Vagina (tissue), 2 donors: ENCODE data around the gene ANAPC2.

Experiments
- POLR2A ChIP-seq, 2 donors: fragments of 450-650 bp; IDR thresholded peaks; one replicate each; pipeline ENCODE4 v1.6.1; 2017; ENCODE audit warnings: antibody characterized with exemption in 2 of 2, mild to moderate bottlenecking in 2 of 2, moderate library complexity in 2 of 2
- POLR2AphosphoS5 ChIP-seq, 2 donors: sonication (generic); formaldehyde crosslinking; IDR thresholded peaks; one replicate each; pipeline ENCODE4 v1.9.0; 2017; ENCODE audit warnings: antibody characterized with exemption in 2 of 2, mild to moderate bottlenecking in 2 of 2, low read depth in 1 of 2; ENCODE audit not compliant: insufficient read depth in 1 of 2
- TF ChIP-seq, protein P1 (sequence below), 3 experiments: fragments of 450-650 bp in 2 of 3; fragments of 200-600 bp in 1 of 3; sonication (generic) in 1 of 3; IDR thresholded peaks; one replicate each; pipeline ENCODE4 v1.5.1; 2017 to 2019; ENCODE audit warnings: antibody characterized with exemption in 3 of 3, mild to moderate bottlenecking in 2 of 3, moderate library complexity in 2 of 3

DNA sequence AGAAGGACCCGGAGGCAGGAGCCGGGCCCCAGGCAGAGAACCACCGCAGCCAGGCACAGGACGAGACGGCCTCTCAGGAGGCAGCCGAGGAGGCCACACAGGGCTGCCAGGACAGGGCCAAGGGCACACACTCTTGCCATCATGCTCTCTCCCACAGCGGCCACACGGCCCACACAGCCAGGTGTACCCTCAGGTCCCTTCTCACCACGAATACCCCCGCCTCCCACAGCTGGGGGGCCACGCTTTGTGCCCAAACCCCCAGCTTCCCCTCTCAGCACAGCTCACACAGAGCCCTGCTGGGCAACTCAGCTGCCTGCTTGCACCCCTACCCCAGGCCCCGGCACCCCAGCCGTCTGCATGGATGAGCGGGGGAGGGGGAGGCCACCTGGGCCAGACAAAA, 5.4 kb upstream of the ANAPC2 start:
- TF ChIP-seq, protein P1, sequence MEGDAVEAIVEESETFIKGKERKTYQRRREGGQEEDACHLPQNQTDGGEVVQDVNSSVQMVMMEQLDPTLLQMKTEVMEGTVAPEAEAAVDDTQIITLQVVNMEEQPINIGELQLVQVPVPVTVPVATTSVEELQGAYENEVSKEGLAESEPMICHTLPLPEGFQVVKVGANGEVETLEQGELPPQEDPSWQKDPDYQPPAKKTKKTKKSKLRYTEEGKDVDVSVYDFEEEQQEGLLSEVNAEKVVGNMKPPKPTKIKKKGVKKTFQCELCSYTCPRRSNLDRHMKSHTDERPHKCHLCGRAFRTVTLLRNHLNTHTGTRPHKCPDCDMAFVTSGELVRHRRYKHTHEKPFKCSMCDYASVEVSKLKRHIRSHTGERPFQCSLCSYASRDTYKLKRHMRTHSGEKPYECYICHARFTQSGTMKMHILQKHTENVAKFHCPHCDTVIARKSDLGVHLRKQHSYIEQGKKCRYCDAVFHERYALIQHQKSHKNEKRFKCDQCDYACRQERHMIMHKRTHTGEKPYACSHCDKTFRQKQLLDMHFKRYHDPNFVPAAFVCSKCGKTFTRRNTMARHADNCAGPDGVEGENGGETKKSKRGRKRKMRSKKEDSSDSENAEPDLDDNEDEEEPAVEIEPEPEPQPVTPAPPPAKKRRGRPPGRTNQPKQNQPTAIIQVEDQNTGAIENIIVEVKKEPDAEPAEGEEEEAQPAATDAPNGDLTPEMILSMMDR (IDR thresholded peaks at IDR 0.05), result no peak
- no peak for TF ChIP-seq POLR2A (IDR thresholded peaks at IDR 0.05)
- TF ChIP-seq POLR2AphosphoS5 (IDR thresholded peaks at IDR 0.05; ENCODE audit: insufficient read depth in 1 of 2, low read depth in 1 of 2), result no peak
